ENCODE measurements around the gene PAWR. TPM values are rescaled to one million over a fixed set of nuclear protein-coding genes. Genes with fewer than 3 reads are reported as not detected.

Gene PAWR
- total and polyA plus RNA-seq, 9 of the 15 experiments (the other 6 are each of a cell fraction or from before 2014, with no cell fraction given) = 0.82 TPM; not detected in 8

DNA sequence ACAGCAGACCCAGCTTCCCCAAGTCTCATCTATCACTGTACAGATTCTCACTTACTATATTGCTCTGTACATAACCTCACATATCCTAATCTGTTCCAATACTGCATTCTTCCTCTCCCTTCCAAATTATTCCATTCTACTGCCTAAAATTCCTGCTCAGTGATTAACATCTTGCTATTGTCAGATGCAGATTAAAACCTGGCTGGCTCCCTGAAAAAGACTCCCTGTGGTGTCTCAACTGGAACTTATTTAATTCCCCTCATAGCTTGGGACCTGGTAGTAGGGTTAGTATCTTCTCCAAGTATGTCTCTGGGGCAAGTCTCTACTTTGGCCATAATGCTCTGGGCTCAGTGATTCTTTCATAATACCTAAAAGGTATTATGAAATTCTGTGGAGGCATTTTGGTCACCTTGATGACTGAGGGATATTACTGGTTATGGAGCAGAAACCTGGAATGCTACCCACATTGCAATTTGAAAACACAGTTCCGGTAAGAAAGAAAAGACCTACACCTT is 55.8 kb downstream of the PAWR start:
- no peak overlapping the region for H3K27ac ChIP-seq (ENCODE audit: extremely low read depth, low read depth, low read length)
- no peak for ATAC-seq
- in situ Hi-C loops (cut with MboI) = no loop called here
- ChIA-PET CTCF (ENCODE audit: low intra/inter-chr PET ratio) (no interaction called here), POLR2A (no interaction called here)
- no peaks in the 10 kb centered on the region for H3K79me2 ChIP-seq (ENCODE audit: control insufficient read depth, insufficient read depth, low read length)
- no peak for FAIRE-seq
- H3K4me2 ChIP-seq (ENCODE audit: insufficient read depth, low read length) = no peak overlapping the region
- H3K27me3 ChIP-seq (ENCODE audit: control insufficient read depth in 2 of 2, insufficient read depth in 2 of 2, low read length in 2 of 2) = no peaks in the 10 kb centered on the region
- intact Hi-C loops (cut with micrococcal nuclease) = no loop called here
- no peaks in the 10 kb centered on the region for H4K20me1 ChIP-seq (replicated peaks; ENCODE audit: control insufficient read depth, insufficient read depth, low read length)
- H3K4me3 ChIP-seq = no peak overlapping the region
- WGBS (ENCODE audit: insufficient coverage, low coverage, missing lambda C conversion rate) = 0% methylated on average over 1 of the region's 1 CpG
- DNase-seq (ENCODE audit: extremely low read depth in 1 of 4, low spot score in 3 of 4) = no peak
- no peaks in the 10 kb centered on the region for H3K36me3 ChIP-seq (ENCODE audit: control insufficient read depth, insufficient read depth, low read length)
- no peak overlapping the region for H2AFZ ChIP-seq (ENCODE audit: low read depth, low read length)
- BruUV-seq (replicated peaks) = no TSS peak
- H3K9me1 ChIP-seq (ENCODE audit: control insufficient read depth, insufficient read depth, low read length) = no peaks in the 10 kb centered on the region
- TF ChIP-seq NFE2L1 (tag; IDR thresholded peaks at IDR 0.05; ENCODE audit: borderline replicate concordance, low read depth) = no peak
- no peak for TF ChIP-seq ZNF143 (CRISPR knock-in tag; IDR thresholded peaks at IDR 0.05)
- no peak for TF ChIP-seq ZNF639 (CRISPR knock-in tag; conservative IDR thresholded peaks at IDR 0.05 in 1 of 2, IDR thresholded peaks at IDR 0.05 in 1 of 2)
- no peak for TF ChIP-seq RB1 (IDR thresholded peaks at IDR 0.05; ENCODE audit: low read depth)
- TF ChIP-seq CBFA2T2 (conservative IDR thresholded peaks at IDR 0.05) = no peak
- no peak for TF ChIP-seq ATF1 (CRISPR knock-in tag; IDR thresholded peaks at IDR 0.05)
- TF ChIP-seq ATF1 (tag; IDR thresholded peaks at IDR 0.05) = no peak
- no peak for TF ChIP-seq RFX7 (CRISPR knock-in tag; IDR thresholded peaks at IDR 0.05)
- TF ChIP-seq SMAD4 (CRISPR knock-in tag; conservative IDR thresholded peaks at IDR 0.05) = no peak
- TF ChIP-seq CREM (IDR thresholded peaks at IDR 0.05; ENCODE audit: low read depth) = no peak
- TF ChIP-seq ZNF551 (CRISPR knock-in tag; IDR thresholded peaks at IDR 0.05) = no peak
- no peak for TF ChIP-seq CBX5 (IDR thresholded peaks at IDR 0.05; ENCODE audit: borderline replicate concordance, low read depth)
- TF ChIP-seq ZNF77 (CRISPR knock-in tag; IDR thresholded peaks at IDR 0.05) = no peak
- no peak for TF ChIP-seq PHB (CRISPR knock-in tag; IDR thresholded peaks at IDR 0.05)
- TF ChIP-seq NR3C1 (CRISPR knock-in tag; IDR thresholded peaks at IDR 0.05) = no peak
- no peak for TF ChIP-seq ZNF23 (CRISPR knock-in tag; IDR thresholded peaks at IDR 0.05)
- no peak for TF ChIP-seq JUNB (CRISPR knock-in tag; conservative IDR thresholded peaks at IDR 0.05)
- TF ChIP-seq CUX1 (CRISPR knock-in tag; IDR thresholded peaks at IDR 0.05) = no peak
- TF ChIP-seq ZNF347 (CRISPR knock-in tag; IDR thresholded peaks at IDR 0.05; ENCODE audit: low read depth) = no peak
- no peak for TF ChIP-seq SRSF3 (IDR thresholded peaks at IDR 0.05; ENCODE audit: insufficient read depth, low read length)
- H3K4me1 ChIP-seq (replicated peaks in 1 of 2; ENCODE audit: control insufficient read depth in 2 of 2, insufficient read depth in 2 of 2, low read length in 2 of 2) = no peaks in the 10 kb centered on the region
- H3K9me3 ChIP-seq (replicated peaks; ENCODE audit: control insufficient read depth, insufficient read depth, low read depth, low read length) = no peaks in the 10 kb centered on the region
- no peak overlapping the region for H3K9ac ChIP-seq (ENCODE audit: insufficient read depth in 1 of 2, low read depth in 2 of 2, low read length in 2 of 2)

All from K562 (cell line).